NCI-H82 treated with DMSO at 0.1 percent for 48 hours (cell line): Measurements from ENCODE around the gene SLC24A3.

Source experiments
- DNase-seq: peaks from one replicate; lab custom pipeline; 2025; ENCODE audit not compliant: unreplicated experiment; lab: John Stamatoyannopoulos, UW

SLC24A3 gene

GRCh38 chr20:19236371-19237055 lies 24.1 kb downstream of the SLC24A3 start:
- DNase-seq = no peak

DNA sequence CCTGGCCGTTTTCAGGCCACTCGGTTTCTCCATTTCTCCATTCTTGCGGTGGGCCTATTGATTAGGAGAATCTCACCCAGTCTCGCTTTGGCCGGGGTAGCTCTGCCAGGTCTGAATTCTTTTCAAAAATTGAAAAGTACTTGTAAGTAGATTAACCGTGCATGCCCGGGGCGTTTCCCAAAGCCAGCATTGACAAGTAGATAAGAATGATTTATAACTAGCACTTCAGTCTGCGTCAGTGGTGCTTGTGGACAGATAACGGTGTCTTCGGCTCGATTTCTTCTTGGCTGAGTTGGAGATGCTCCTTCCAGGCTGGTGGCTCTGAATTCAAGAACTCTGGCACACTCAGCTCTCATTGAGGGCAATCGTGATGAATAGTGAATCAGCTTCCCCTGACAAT lies 29.0 kb downstream of the SLC24A3 start:
- no peak for DNase-seq

GRCh38 chr20:19244291-19244690 lies 31.8 kb downstream of the SLC24A3 start:
- no peak for DNase-seq

DNA sequence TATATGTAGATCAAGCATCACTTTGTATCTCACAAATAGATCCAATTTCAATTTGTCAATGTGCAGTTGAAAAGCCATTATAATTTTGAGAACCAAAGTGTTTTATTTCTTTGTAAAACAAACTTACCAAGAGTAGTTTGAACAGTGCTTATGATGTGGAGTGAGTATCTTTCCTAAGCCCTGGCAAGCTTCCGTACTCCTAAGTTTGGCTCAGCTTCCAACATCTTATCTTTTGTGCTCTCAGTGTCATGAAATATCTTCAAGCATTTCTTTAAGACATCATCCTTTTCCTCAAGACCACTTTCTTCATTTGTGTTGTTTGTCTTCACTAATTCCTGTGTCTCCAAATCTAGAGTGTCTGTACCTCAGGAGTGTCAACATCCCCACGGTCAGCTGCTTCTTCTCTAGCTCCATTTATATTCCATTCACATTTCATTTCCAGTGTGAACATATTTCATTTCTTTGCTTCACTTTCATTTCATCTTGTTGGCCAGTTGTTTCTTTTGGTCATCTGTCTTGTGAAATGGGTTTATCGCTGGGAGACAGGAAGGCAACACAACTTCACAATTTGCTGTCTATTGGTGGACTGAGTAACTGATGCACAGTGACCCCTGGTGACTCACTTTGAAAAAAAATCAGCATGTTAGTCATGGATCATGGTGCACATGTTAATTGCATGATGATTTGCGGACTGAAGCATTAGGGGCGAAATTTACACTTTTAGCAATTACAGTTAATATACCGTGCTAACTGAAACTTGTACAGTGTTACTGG lies 36.9 kb downstream of the SLC24A3 start:
- DNase-seq = no peak

DNA sequence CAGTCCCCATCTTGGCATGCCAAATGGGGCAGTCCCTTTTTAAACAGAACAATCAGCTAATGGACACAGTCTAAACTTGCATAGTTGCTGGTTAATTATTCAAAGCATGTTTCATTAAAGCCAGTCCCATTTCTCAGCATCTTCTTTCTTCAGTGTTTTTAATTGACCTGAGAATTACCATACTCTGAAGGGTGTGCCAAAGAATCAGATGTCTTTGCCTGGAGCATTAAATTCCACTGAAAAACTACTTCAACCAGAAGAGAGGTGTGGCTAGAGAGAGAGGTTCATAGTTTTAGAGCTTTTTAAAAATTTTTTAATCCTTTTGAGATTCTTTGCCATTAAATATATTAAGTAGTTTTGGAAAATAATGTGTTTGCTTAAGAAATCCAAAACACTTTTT lies 37.9 kb downstream of the SLC24A3 start:
- DNase-seq = no peak

DNA sequence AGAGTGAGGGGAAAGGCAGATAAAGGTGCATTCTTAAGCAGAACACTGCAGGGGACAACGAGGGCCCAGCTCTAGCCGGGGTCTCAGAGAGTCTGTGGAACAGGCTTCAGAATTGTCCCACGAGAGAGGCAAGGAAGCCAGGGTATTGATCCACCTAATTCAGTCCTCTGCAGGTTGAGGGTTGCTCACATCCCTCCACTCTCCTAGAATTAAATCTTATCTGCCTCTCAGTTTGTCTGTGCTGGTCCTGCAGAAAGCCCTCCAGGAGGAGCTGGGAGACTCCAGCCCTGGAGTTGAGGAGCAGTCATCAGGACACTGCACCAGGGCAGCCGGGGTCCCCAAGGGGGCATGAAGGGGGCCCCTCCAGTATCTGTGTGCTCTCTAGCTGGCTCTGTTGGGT lies 39.1 kb downstream of the SLC24A3 start:
- DNase-seq = no peak

GRCh38 chr20:19251958-19252357 lies 39.5 kb downstream of the SLC24A3 start:
- DNase-seq = no peak

DNA sequence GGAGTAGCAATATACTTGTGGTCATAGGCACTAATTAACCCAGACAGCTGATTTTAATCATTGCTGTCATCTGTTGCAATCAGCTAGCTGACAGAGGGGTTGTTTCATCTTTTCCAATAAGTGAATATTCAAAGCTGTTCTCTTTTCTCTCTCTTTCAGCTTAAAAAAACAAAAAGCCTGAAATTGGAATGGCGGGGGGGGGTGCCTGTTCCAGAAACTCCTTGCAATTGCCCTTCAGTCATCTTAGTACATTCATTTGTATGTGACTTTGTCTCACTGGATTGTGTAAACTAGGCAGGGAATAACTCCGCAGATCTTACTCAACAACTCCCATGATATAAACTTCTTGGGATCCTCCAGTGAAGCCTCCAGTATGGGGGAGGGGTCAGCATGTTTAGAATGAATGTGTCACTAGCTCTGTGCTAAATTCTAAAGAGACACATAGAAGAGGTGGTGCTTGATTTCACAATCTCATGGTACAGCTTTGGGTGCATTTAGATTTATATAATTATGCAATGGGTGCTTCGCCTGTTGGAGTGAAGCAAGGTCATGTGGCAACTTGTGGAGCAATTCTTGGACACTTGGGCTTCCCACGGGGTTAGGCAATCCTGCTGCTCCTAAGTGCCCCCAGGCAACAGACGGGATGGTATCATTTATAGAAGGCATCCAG lies 40.1 kb downstream of the SLC24A3 start:
- DNase-seq = no peak

DNA sequence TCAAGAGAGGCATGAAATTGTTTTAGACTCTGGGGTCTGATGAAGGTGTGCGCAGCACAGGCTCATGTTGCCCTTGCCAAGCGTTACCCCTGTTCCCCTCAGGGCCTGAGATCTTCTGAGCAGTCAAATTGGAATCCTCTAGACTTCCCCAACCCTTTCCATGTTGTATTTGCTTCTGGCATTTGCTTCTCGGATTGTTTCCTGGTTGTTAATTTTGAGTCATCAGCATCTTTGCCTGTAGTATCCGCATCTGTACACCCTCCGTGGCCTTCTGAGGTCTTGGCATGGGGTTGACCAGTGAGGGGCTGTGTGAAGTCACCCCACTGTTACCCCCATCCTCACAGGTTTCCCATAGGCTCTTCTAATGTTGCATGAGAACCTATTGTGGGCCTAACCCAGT lies 40.9 kb downstream of the SLC24A3 start:
- DNase-seq = no peak

DNA sequence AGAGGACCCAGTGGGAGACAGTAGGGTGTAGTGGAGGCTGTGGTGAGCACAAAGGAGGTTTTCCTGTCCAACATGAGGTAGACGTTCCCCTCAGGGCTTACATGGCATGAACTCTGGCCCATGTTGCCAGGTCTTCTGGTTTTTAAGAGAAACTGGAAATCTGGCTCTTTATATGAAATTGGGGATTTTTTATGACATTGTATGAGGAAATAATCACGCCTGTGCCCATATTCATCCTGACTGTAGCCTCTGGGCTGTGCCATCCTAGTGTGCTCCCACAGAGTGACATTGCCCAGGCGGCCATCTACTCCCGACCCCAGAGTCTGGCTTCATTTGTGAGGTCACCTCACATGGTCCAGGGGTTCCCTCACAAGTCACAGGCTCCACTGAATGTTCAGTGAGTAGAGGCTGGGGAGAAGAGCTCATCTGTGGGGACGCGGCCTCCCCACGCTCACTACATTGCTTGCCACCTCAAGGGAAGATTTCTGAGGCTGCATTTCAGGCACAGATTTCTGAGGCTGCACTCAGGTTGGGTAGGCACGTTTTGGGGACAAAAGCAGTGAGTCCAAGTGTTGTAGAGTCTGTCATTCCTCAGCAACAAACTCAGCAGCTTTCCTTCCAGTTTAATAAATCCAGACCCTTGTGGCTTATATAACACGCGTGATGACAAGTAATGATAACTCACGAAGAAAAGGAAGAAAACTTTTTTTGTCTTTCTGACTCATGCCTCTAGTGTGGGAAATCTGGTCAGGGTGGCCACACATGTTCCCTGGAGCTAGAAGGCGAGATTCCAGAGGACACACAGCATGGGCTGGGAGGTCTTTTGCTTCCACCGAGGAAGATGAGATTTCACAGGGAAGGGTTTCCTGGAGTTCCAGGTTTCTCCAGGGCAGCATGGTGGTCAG lies 41.7 kb downstream of the SLC24A3 start:
- no peak for DNase-seq

- DNase-seq = no peak
These were observed 42.5 kb downstream of the SLC24A3 start for GRCh38 chr20:19254956-19255355.

DNA sequence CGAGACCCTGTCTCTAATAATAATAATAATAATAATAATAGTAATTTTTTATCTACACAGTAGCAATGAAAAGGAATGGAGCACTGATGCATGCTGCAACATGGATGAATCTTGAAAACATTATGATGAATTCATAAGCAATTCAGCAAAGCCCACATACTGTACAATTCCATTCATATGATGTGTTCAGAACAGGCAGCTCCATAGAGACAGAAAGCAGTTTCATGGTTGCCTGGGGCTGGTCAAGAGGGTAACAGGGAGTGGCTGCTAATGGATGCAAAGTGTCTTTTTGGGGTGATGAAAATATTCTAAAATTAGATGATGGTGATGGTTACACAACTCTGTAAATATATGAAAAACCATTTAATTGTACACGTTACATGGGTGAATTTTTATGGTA lies 43.6 kb downstream of the SLC24A3 start:
- no peak for DNase-seq

DNA sequence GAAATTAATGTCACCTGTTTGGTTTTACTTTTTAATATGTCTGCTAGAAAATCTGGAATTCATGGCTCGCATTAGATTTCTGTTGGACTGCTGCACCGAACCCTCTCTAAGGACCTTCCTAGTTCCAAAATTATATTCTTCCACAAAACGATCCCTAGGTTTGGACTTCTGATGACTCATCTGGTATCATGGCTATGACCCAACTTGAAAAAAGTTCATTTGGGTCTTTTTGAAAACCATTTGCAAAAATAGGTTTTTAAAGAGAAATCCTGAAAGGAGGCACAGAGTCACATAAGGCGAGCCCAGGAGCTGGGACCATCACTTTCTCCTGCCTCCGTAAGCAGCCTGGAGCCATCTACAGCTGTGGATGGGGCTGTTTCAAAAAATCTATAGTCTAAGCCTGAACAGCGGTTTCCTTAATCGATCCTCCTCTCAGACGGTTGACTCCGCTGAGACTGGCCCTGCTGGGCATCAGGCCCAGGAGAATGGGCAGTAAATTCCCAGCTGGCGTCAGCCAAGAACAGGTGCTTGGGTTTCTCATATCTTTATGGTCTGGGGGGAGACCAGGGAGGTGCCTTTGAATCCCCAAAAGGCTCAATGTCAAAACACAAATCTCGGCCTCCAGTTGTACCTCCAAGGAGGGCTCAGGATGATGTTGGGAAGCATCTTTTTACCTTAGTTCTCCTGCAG lies 44.6 kb downstream of the SLC24A3 start:
- no peak for DNase-seq

DNA sequence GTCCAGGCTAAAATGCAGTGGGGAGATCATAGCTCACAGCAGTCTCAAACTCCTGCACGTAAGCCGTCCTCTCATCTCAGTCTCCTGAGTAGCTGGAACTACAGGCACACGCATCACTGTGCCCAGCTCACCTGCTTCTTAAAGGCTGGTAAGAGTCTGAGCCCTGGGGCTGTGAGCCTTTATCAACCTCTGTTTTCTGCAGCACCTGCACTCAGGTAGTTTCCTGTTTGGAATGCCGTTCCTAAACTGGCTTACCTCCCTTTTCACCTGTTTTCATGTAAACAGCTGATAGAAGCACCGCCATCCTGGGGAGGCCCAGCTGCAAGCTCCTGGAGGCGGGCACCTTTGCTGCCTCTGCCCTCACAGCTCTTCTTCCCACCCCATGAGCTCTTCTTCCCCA lies 45.4 kb downstream of the SLC24A3 start:
- DNase-seq = no peak

DNA sequence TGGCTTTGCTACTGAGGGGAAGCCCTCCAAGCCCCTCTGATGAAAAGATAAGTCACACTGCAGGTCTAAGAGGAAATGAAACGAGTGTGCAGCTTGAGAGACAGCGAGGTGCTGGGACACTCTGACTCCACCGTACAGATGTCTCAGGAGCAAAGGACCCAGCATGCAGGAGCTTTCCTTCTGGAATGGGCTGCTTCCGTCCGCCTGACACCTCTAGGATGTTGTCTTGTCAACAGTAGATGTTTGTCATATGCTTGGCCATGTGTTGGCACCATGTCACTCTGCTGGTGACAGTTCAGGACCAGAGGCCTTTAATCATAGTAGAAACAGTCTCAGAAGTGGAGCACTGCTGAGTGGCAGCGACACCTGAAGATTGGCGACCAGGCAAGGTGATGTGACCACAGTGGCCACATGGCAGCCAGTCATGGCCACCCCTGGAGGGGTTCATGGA lies 46.7 kb downstream of the SLC24A3 start:
- DNase-seq = no peak

- no peak for DNase-seq
These were observed 48.1 kb downstream of the SLC24A3 start for GRCh38 chr20:19260412-19261090.

- DNase-seq = no peak
These were observed 51.7 kb downstream of the SLC24A3 start for GRCh38 chr20:19264191-19264590.

DNA sequence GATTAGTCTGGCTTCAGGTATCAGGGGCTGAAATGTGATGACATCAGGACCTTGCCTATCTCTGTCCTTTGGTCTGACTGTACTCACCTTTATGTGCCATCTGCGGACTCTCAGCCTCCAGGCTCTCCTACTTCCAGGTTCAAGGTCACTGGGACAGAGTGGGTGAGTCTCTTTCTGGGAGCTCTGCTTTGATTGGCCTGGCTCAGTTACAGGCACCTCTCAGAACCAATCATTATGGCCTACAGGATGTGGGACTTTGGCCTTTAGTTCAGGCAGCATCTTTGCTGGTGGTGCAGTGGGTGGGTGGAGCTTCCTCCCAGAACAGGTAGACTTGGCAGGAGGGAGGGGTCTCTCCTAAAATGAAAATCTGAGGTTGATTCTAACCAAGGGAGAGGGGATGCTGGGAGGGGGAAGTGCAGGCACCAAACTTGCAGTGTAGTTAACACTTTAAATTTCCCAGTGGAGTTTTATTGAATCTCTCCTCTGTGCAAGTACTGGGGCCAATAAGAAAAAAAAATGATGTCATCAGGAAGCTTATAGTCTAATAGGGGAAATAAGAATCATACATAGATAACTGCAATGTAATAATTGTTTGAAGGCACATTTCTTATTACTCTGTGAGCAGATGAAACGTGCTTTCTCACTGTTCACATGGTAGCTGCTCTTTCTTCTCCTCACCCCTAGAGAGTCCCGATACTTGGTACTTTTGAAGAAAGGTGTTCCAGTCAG lies 53.4 kb downstream of the SLC24A3 start:
- DNase-seq = no peak

DNA sequence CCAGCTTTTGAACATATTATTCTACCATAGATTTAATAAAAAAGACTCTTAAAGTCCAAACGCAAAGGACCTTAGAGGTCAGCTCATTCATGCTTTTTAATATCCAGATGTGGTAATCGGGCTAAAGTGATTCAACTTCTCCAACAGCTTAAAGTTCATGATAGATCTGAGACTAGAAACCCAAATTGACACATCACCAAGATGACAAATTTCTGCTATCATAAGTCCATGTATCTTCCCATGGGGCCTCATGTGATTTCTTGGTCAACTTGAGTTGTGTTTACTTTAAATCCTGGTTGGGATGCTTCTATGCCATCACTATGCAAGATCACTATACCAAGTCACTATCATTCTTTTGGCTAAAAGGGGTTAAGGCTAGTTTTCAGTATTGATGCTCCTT lies 56.0 kb downstream of the SLC24A3 start:
- DNase-seq = no peak
